H9 (cell line): ENCODE data around the gene ABHD13. TPM values are rescaled to one million over a fixed set of nuclear protein-coding genes. Genes with fewer than 3 reads are reported as not detected.

Experiments
- DNase-seq: peaks from one replicate; pipeline ENCODE4 v3.0.0-alpha.2; 2017
- H2AFZ ChIP-seq: one replicate; pipeline ENCODE4 v1.6.1; 2013; ENCODE audit warnings: mild to moderate bottlenecking, low read length, control low read depth, moderate library complexity
- H2AK5ac ChIP-seq: 2 replicates; pipeline ENCODE4 v1.6.1; 2013; ENCODE audit warnings: low read length, control low read depth, mixed read lengths; ENCODE audit not compliant: insufficient read length
- H2BK120ac ChIP-seq: one replicate; pipeline ENCODE4 v1.6.1; 2013; ENCODE audit warnings: low read depth, mild to moderate bottlenecking, low read length, control low read depth, inconsistent platforms; ENCODE audit not compliant: poor library complexity, severe bottlenecking
- H2BK12ac ChIP-seq: 2 replicates; pipeline ENCODE4 v1.6.1; 2013; ENCODE audit warnings: low read length, control low read depth, mixed read lengths, low read depth; ENCODE audit not compliant: insufficient read length
- H2BK15ac ChIP-seq: 2 replicates; pipeline ENCODE4 v1.6.1; 2013; ENCODE audit warnings: low read depth, low read length, control low read depth
- H2BK20ac ChIP-seq: one replicate; pipeline ENCODE4 v1.6.1; 2013; ENCODE audit warnings: low read depth, mild to moderate bottlenecking, low read length, control low read depth, inconsistent platforms; ENCODE audit not compliant: poor library complexity, severe bottlenecking
- H2BK5ac ChIP-seq: 2 replicates; pipeline ENCODE4 v1.6.1; 2013; ENCODE audit warnings: low read length, control low read depth, mixed read lengths; ENCODE audit not compliant: insufficient read length
- H3K14ac ChIP-seq: 2 replicates; pipeline ENCODE4 v1.6.1; 2013; ENCODE audit warnings: low read length, control low read depth; ENCODE audit not compliant: insufficient read depth
- H3K18ac ChIP-seq: 2 replicates; pipeline ENCODE4 v1.6.1; 2013; ENCODE audit warnings: low read depth, mild to moderate bottlenecking, mixed read lengths, low read length, control low read depth; ENCODE audit not compliant: insufficient read length
- H3K23ac ChIP-seq: 2 replicates; pipeline ENCODE4 v1.6.1; 2013; ENCODE audit warnings: low read length, control low read depth, mixed read lengths, low read depth; ENCODE audit not compliant: insufficient read length
- H3K23me2 ChIP-seq: 2 replicates; pipeline ENCODE4 v1.6.1; 2013; ENCODE audit warnings: low read depth, mild to moderate bottlenecking, mixed read lengths, low read length, control low read depth; ENCODE audit not compliant: insufficient read length, poor library complexity, severe bottlenecking
- H3K27ac ChIP-seq: 2 replicates; pipeline ENCODE4 v1.5.1; 2013; ENCODE audit warnings: low read length, control low read depth, mixed read lengths, low read depth; ENCODE audit not compliant: insufficient read length
- H3K27me3 ChIP-seq: 2 replicates; pipeline ENCODE4 v1.6.1; 2013; ENCODE audit warnings: low read length, control low read depth, inconsistent platforms; ENCODE audit not compliant: insufficient read depth
- H3K4ac ChIP-seq: 2 replicates; pipeline ENCODE4 v1.6.1; 2013; ENCODE audit warnings: low read depth, mild to moderate bottlenecking, control low read depth, inconsistent platforms, low read length, moderate library complexity
- H3K4me1 ChIP-seq: 2 replicates; pipeline ENCODE4 v1.6.1; 2013; ENCODE audit warnings: low read length, control low read depth, inconsistent platforms; ENCODE audit not compliant: insufficient read depth
- H3K4me2 ChIP-seq: 2 replicates; pipeline ENCODE4 v1.6.1; 2013; ENCODE audit warnings: low read length, control low read depth, mixed read lengths; ENCODE audit not compliant: insufficient read length, insufficient read depth
- H3K56ac ChIP-seq: 2 replicates; pipeline ENCODE4 v1.6.1; 2013; ENCODE audit warnings: low read depth, mild to moderate bottlenecking, mixed read lengths, low read length, control low read depth; ENCODE audit not compliant: insufficient read length
- H3K79me1 ChIP-seq: 2 replicates; pipeline ENCODE4 v1.6.1; 2013; ENCODE audit warnings: low read depth, mild to moderate bottlenecking, moderate library complexity, low read length, control low read depth, inconsistent platforms; ENCODE audit not compliant: insufficient read depth, poor library complexity, severe bottlenecking
- H3K79me2 ChIP-seq: 2 replicates; pipeline ENCODE4 v1.6.1; 2013; ENCODE audit warnings: low read length, control low read depth, inconsistent platforms; ENCODE audit not compliant: insufficient read depth
- H3K9ac ChIP-seq: 2 replicates; pipeline ENCODE4 v1.6.1; 2013; ENCODE audit warnings: low read length, control low read depth, mixed read lengths; ENCODE audit not compliant: insufficient read length; ENCODE audit errors: extremely low read depth
- H3K9me3 ChIP-seq: one replicate; pipeline ENCODE4 v1.6.1; 2013; ENCODE audit warnings: low read depth, low read length, inconsistent platforms; ENCODE audit not compliant: control insufficient read depth
- H3T11ph ChIP-seq: one replicate; pipeline ENCODE4 v1.6.1; 2013; ENCODE audit warnings: mild to moderate bottlenecking, low read length, control low read depth, inconsistent platforms
- H4K20me1 ChIP-seq: one replicate; pipeline ENCODE4 v1.6.1; 2013; ENCODE audit not compliant: control insufficient read depth, insufficient read length, insufficient read depth
- H4K5ac ChIP-seq: 2 replicates; pipeline ENCODE4 v1.6.1; 2013; ENCODE audit warnings: low read depth, mild to moderate bottlenecking, mixed read lengths, low read length, control low read depth; ENCODE audit not compliant: insufficient read length
- H4K8ac ChIP-seq: replicated peaks from 2 replicates; pipeline ENCODE4 v1.6.1; 2013; ENCODE audit warnings: low read length, control low read depth, mixed read lengths, low read depth; ENCODE audit not compliant: insufficient read length
- H4K91ac ChIP-seq: 2 replicates; pipeline ENCODE4 v1.6.1; 2013; ENCODE audit warnings: low read depth, mild to moderate bottlenecking, moderate library complexity, mixed read lengths, low read length, control low read depth; ENCODE audit not compliant: insufficient read length
- H3K27ac Mint-ChIP-seq, 3 experiments: 2 replicates in 2 of 3; 3 replicates in 1 of 3; pipeline ENCODE4 v1.8.0; 2020 to 2021; ENCODE audit warnings: mixed read lengths in 3 of 3, mild to moderate bottlenecking in 1 of 3, moderate library complexity in 1 of 3
- H3K27me3 Mint-ChIP-seq: 2 replicates; pipeline ENCODE4 v1.8.0; 2021; ENCODE audit warnings: low read depth, mild to moderate bottlenecking, moderate library complexity, mixed read lengths
- H3K36me3 Mint-ChIP-seq, 3 experiments: 2 replicates in 2 of 3; 3 replicates in 1 of 3; pipeline ENCODE4 v1.8.0; 2020 to 2021; ENCODE audit warnings: low read depth in 3 of 3, mixed read lengths in 3 of 3; ENCODE audit not compliant: insufficient read depth in 1 of 3
- H3K4me1 Mint-ChIP-seq, 2 experiments: 2 replicates each; pipeline ENCODE4 v1.8.0; 2020; ENCODE audit warnings: mixed read lengths in 2 of 2
- H3K4me3 Mint-ChIP-seq, 2 experiments: 2 replicates in 1 of 2; 3 replicates in 1 of 2; pipeline ENCODE4 v1.8.0; 2020 to 2021; ENCODE audit warnings: mild to moderate bottlenecking in 2 of 2, mixed read lengths in 2 of 2, moderate library complexity in 1 of 2
- H3K9me3 Mint-ChIP-seq, 2 experiments: 2 replicates in 1 of 2; 3 replicates in 1 of 2; pipeline ENCODE4 v1.8.0; 2020; ENCODE audit warnings: mild to moderate bottlenecking in 2 of 2, mixed read lengths in 2 of 2, moderate library complexity in 1 of 2
- CTCF ChIP-seq: fragments of 200-600 bp; sonication (generic); conservative IDR thresholded peaks from 3 replicates; pipeline ENCODE4 v1.8.0; 2021; ENCODE audit warnings: antibody characterized with exemption, mild to moderate bottlenecking
- WGBS: extraction: QIAGEN DNeasy Blood & Tissue Kit; methylation state at CpG from one replicate; pipeline ENCODE4 v1.1.7; 2013; ENCODE audit warnings: missing lambda C conversion rate, low lambda C conversion rate, mixed read lengths; ENCODE audit not compliant: insufficient read length; ENCODE audit errors: extremely low coverage; 5-methylcytosine and 5-hydroxymethylcytosine counted together
- total RNA-seq: library from RNA; stranded (reverse); gene quantifications from 2 replicates; pipeline ENCODE4 v1.2.1, GENCODE V29; 2021

ABHD13 gene
- total RNA-seq, 1 experiment from 2014 or later = 6.2 TPM

DNA sequence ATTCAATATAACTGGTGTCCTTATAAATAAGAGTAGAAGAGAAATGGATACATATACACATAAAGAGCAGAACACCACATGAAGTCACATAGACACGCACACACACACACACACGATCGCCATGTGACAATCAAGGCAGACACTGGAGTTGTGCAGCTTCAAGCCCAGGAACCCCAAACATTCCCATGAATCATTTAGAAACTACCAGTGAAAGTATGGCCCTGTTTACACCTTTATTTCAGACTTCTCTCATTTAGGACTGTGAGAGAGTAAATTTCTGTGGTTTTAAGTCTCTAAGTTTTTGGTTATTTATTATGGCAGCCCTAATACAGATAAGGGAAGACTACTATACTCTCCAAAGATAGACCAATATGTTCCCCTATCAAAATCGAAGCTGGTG lies 31.0 kb downstream of the ABHD13 start:
- Histone ChIP-seq H3K79me2 (no peaks in the 10 kb centered on the region), H3K27ac (no peak overlapping the region), H2BK20ac (no peak overlapping the region), H4K20me1 (no peaks in the 10 kb centered on the region), H3K79me1 (no peaks in the 10 kb centered on the region), H3K56ac (no peak overlapping the region), H4K5ac (no peak overlapping the region), H3T11ph (no peak overlapping the region), H3K23ac (no peak overlapping the region), H3K4ac (no peak overlapping the region), H2BK120ac (no peak overlapping the region), H3K23me2 (no peaks in the 10 kb centered on the region), H2BK5ac (no peak overlapping the region), H3K4me2 (no peak overlapping the region), H4K91ac (no peak overlapping the region), H3K9ac (no peak overlapping the region), H3K27me3 (no peaks in the 10 kb centered on the region), H2AFZ (no peak overlapping the region), H4K8ac (no peak overlapping the region), H3K4me1 (no peaks in the 10 kb centered on the region), H2BK15ac (no peak overlapping the region), H3K14ac (no peak overlapping the region), H3K18ac (no peak overlapping the region), H3K9me3 (no peaks in the 10 kb centered on the region), H2BK12ac (no peak overlapping the region), H2AK5ac (no peak overlapping the region)
- Mint-ChIP-seq H3K27ac (no peak overlapping the region), H3K4me3 (no peak overlapping the region), H3K4me1 (no peaks in the 10 kb centered on the region), H3K36me3 (no peaks in the 10 kb centered on the region; a peak in 2 of 7 replicates), H3K9me3 (peaks cover 0 to 5% of the 10 kb centered on the region in 2 experiments; a peak in 2 of 5 replicates), H3K27me3 (no peaks in the 10 kb centered on the region; the same call in 1 of the 2 replicates)
- no CpG with 5 or more reads among the region's 4 CpGs for WGBS
- no peak for TF ChIP-seq CTCF
- no peak for DNase-seq
